Endodermal cell (in vitro differentiated cells): ENCODE results near the gene C19orf67. TPM values are rescaled to one million over a fixed set of nuclear protein-coding genes. Genes with fewer than 3 reads are reported as not detected.

Experiments used
- DNase-seq: peaks from one replicate; pipeline ENCODE4 v3.0.0-alpha.2; 2017
- H3K27ac ChIP-seq: 2 replicates; pipeline ENCODE4 v1.5.1; 2013; ENCODE audit warnings: mild to moderate bottlenecking, low read depth, low read length, moderate library complexity
- H3K27me3 ChIP-seq: 2 replicates; pipeline ENCODE4 v1.6.1; 2013; ENCODE audit warnings: mild to moderate bottlenecking, low read length, moderate library complexity; ENCODE audit not compliant: insufficient read depth, control insufficient read depth, poor library complexity, severe bottlenecking
- H3K36me3 ChIP-seq: 2 replicates; pipeline ENCODE4 v1.7.0; 2013; ENCODE audit warnings: mild to moderate bottlenecking, low read length, moderate library complexity; ENCODE audit not compliant: control insufficient read depth, insufficient read depth
- H3K4me1 ChIP-seq: one replicate; pipeline ENCODE4 v1.7.0; 2013; ENCODE audit warnings: low read length; ENCODE audit not compliant: control insufficient read depth, insufficient read depth
- H3K4me3 ChIP-seq: 2 replicates; pipeline ENCODE4 v1.5.1; 2013; ENCODE audit warnings: mild to moderate bottlenecking, low read length, moderate library complexity
- H3K9ac ChIP-seq: 2 replicates; pipeline ENCODE4 v1.6.1; 2013; ENCODE audit warnings: mild to moderate bottlenecking, low read length, moderate library complexity; ENCODE audit not compliant: poor library complexity, severe bottlenecking; ENCODE audit errors: extremely low read depth
- H3K9me3 ChIP-seq: 2 replicates; pipeline ENCODE4 v1.6.1; 2013; ENCODE audit warnings: mild to moderate bottlenecking, low read length, moderate library complexity; ENCODE audit not compliant: control insufficient read depth
- H3K27ac Mint-ChIP-seq: 2 replicates; pipeline ENCODE4 v1.8.0; 2020; ENCODE audit warnings: mixed read lengths
- H3K27me3 Mint-ChIP-seq: 2 replicates; pipeline ENCODE4 v1.8.0; 2021; ENCODE audit warnings: mild to moderate bottlenecking, mixed read lengths; ENCODE audit not compliant: insufficient read depth
- H3K36me3 Mint-ChIP-seq: 2 replicates; pipeline ENCODE4 v1.8.0; 2020; ENCODE audit warnings: low read depth, mixed read lengths
- H3K4me1 Mint-ChIP-seq: 2 replicates; pipeline ENCODE4 v1.8.0; 2020; ENCODE audit warnings: mixed read lengths
- H3K4me3 Mint-ChIP-seq: 2 replicates; pipeline ENCODE4 v1.8.0; 2020; ENCODE audit warnings: mild to moderate bottlenecking, moderate library complexity, mixed read lengths
- H3K9me3 Mint-ChIP-seq: 2 replicates; pipeline ENCODE4 v1.8.0; 2020; ENCODE audit warnings: mild to moderate bottlenecking, mixed read lengths
- WGBS, 2 experiments: methylation state at CpG; one replicate each; pipeline versions ENCODE4 v1.1.5 to v1.1.7; 2013; ENCODE audit warnings: missing lambda C conversion rate in 2 of 2, mixed read lengths in 1 of 2; ENCODE audit not compliant: insufficient coverage in 1 of 2, insufficient read length in 1 of 2; 5-methylcytosine and 5-hydroxymethylcytosine counted together
- total RNA-seq, 2 donors: library from RNA; stranded (reverse); fragmentation: NEBNext Ultra II Directional in 1 of 2; extraction: Animal tissue kit (Norgen Biotek cat#: 25700) in 1 of 2; gene quantifications; 2 replicates in 1 of 2; 3 replicates in 1 of 2; pipeline ENCODE4 v1.2.1, GENCODE V29; 2021
- TF ChIP-seq, protein P1 (sequence below): fragments of 200-600 bp; sonication (generic); conservative IDR thresholded peaks from 2 replicates; pipeline ENCODE4 v1.5.0; 2021; ENCODE audit warnings: antibody characterized with exemption, mild to moderate bottlenecking

Gene C19orf67
- total RNA-seq, 2 donors from 2014 or later, result 0.73 to 1.1 TPM

DNA sequence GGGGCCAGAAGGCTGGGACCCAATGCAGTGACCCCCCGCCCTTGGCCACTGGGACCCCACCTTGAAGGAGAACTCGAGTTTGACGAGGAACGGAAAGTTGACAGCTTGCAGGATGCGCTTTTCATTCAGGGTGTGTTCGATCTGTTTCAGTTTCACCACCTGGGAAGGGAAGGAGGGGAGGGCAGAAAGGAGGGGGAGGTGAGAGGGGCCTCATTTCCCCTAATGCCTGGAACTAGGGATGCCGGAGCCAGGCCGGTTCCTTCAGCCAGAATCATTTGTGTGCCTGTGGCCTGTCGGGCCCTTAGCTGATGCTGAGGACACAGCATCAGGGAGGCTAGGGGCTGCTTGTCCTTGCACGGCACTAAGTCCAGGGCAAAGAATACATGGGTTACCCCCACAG is 17.2 kb upstream of the C19orf67 start:
- Histone ChIP-seq H3K9ac (no peak overlapping the region), H3K4me3 (no peak overlapping the region), H3K36me3 (peaks cover 21% of the 10 kb centered on the region), H3K27ac (no peak overlapping the region), H3K4me1 (no peaks in the 10 kb centered on the region), H3K27me3 (no peaks in the 10 kb centered on the region), H3K9me3 (no peaks in the 10 kb centered on the region)
- 90 to 95% methylated on average over 9 to 10 of the region's 10 CpGs for WGBS, 2 experiments
- Mint-ChIP-seq H3K4me1 (no peaks in the 10 kb centered on the region), H3K27ac (no peak overlapping the region), H3K36me3 (peaks cover 38% of the 10 kb centered on the region), H3K9me3 (no peaks in the 10 kb centered on the region), H3K4me3 (no peak overlapping the region), H3K27me3 (no peaks in the 10 kb centered on the region)
- no peak for DNase-seq
- TF ChIP-seq, protein P1, sequence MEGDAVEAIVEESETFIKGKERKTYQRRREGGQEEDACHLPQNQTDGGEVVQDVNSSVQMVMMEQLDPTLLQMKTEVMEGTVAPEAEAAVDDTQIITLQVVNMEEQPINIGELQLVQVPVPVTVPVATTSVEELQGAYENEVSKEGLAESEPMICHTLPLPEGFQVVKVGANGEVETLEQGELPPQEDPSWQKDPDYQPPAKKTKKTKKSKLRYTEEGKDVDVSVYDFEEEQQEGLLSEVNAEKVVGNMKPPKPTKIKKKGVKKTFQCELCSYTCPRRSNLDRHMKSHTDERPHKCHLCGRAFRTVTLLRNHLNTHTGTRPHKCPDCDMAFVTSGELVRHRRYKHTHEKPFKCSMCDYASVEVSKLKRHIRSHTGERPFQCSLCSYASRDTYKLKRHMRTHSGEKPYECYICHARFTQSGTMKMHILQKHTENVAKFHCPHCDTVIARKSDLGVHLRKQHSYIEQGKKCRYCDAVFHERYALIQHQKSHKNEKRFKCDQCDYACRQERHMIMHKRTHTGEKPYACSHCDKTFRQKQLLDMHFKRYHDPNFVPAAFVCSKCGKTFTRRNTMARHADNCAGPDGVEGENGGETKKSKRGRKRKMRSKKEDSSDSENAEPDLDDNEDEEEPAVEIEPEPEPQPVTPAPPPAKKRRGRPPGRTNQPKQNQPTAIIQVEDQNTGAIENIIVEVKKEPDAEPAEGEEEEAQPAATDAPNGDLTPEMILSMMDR, result no peak

DNA sequence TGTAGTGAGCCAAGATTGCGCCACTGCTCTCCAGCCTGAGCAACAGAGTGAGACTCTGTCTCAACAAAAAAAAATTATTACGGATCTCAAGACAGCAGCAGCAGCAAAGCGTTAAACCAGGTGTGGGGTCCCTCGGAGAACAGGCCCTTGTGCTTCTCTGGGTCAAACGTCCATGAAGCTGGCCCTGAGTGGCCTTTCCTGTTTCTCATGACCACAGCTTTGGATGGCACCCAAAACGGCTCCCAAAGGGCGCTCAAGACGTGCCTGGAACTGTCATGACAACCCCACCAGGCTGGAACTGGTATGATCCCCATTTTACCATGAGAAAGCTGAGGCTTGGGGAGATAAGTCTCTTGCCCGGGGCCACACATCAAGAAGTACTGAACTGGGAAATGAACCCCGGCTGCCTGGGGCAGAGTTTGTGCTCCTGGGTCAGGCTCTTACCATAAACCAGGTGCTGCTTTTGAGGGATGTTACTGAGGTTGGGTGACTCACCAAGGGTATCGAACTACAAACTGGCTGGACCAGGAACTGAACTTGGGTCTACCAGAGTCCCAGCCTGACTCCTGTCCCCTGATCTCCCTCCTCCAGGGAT is 16.6 kb upstream of the C19orf67 start:
- H3K9me3 Mint-ChIP-seq, result no peaks in the 10 kb centered on the region
- peaks cover 40% of the 10 kb centered on the region for H3K36me3 Mint-ChIP-seq
- H3K27ac ChIP-seq, result no peak overlapping the region
- no peak overlapping the region for H3K9ac ChIP-seq
- DNase-seq, result no peak
- TF ChIP-seq, protein P1, result no peak
- H3K27me3 ChIP-seq, result no peaks in the 10 kb centered on the region
- H3K9me3 ChIP-seq, result no peaks in the 10 kb centered on the region
- no peak overlapping the region for H3K4me3 Mint-ChIP-seq
- H3K27me3 Mint-ChIP-seq, result no peaks in the 10 kb centered on the region
- no peak overlapping the region for H3K4me3 ChIP-seq
- H3K36me3 ChIP-seq, result peaks cover 21% of the 10 kb centered on the region
- H3K4me1 ChIP-seq, result no peaks in the 10 kb centered on the region
- H3K4me1 Mint-ChIP-seq, result no peaks in the 10 kb centered on the region
- WGBS, 2 experiments, result 93 to 96% methylated on average over 6 to 11 of the region's 11 CpGs
- H3K27ac Mint-ChIP-seq, result no peak overlapping the region

DNA sequence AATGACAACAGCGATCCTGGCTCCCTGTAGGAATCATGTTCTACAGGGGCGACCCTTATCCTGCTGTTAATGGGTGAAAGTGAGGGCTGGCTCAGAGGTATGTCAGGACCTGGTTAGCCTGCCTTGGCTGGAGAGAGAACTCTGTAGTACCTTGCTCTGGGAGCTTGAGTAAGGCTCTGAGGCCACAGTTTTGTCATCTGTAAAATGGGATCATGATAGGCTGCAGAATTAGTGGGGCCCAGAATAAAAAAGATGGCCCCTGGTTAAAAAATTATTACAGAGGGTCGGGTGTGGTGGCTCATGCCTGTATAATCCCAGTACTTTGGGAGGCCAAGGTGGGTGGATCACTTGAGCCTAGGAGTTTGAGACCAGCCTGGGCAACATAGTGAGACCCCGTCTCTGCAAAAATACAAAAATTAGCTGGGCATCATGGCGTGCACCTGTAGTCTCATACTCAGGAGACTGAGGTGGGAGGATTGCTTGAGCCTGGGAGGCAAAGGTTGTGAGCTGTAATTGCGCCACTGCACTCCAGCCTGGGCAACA is 15.5 kb upstream of the C19orf67 start:
- TF ChIP-seq, protein P1, result no peak

More for the DNA sequence above, 15.5 kb upstream of the C19orf67 start:
- Histone ChIP-seq H3K4me3 (no peak overlapping the region), H3K27ac (no peak overlapping the region), H3K9me3 (no peaks in the 10 kb centered on the region), H3K4me1 (no peaks in the 10 kb centered on the region), H3K9ac (no peak overlapping the region), H3K36me3 (peaks cover 21% of the 10 kb centered on the region), H3K27me3 (no peaks in the 10 kb centered on the region)
- Mint-ChIP-seq H3K36me3 (peaks cover 41% of the 10 kb centered on the region), H3K27ac (no peak overlapping the region), H3K9me3 (no peaks in the 10 kb centered on the region), H3K27me3 (no peaks in the 10 kb centered on the region), H3K4me1 (no peaks in the 10 kb centered on the region), H3K4me3 (no peak overlapping the region)
- 88 to 95% methylated on average over 5 to 6 of the region's 6 CpGs for WGBS, 2 experiments
- DNase-seq, result no peak
